DLD1 (cell line): ENCODE data around the gene LENG9.

Experiments
- in situ Hi-C: cut with HindIII; loops from 2 replicates; pipeline ENCODE4 v1.10.0; 2017; ENCODE audit warnings: low sequenced_read_pairs

LENG9 gene

GRCh38 chr19:54424660-54425381 is 38.8 kb downstream of the LENG9 start:
- in situ Hi-C loops = no loop called here

DNA sequence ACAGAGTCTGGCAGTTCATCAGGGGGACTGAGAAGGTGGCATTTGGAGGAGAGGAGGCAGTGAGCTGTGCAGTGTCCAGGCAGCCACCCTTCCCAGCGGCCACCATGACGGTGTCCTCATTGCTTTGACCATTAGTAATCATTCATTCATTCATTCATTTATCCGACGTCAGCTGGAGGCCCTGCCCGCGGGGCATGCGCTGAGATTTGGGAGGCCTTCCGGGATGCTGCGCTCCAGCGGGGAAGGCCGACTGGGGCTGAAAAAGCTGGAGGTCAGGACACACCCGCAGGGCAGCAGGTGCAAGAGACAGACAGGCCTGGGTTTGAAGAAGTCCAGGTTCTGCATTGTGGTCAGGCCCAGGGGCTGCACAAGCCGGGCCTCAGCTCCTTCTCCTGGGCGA is 39.4 kb downstream of the LENG9 start:
- in situ Hi-C loops = no loop called here

- in situ Hi-C loops = no loop called here
Measured at GRCh38 chr19:54422136-54422535, 41.4 kb downstream of the LENG9 start.

- in situ Hi-C loops = no loop called here
Measured at GRCh38 chr19:54421521-54421920, 42.1 kb downstream of the LENG9 start.

DNA sequence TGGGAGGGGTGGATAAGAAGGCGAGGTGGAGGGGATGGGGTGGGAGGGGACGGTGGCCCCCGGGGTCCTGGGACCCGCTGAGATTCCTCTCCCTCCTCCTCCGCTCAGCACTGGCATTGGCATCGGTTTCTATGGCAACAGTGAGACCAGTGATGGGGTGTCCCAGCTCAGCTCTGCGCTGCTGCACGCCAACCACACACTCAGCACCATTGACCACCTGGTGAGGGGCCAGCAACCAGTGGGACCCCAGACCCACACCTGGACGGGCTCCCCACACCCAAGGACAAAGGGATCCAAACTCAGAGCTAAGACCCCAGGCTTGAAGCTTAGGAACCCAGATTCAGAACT is 42.4 kb downstream of the LENG9 start:
- in situ Hi-C loops = no loop called here

- in situ Hi-C loops = no loop called here
Measured at GRCh38 chr19:54420383-54421168, 43.0 kb downstream of the LENG9 start.

DNA sequence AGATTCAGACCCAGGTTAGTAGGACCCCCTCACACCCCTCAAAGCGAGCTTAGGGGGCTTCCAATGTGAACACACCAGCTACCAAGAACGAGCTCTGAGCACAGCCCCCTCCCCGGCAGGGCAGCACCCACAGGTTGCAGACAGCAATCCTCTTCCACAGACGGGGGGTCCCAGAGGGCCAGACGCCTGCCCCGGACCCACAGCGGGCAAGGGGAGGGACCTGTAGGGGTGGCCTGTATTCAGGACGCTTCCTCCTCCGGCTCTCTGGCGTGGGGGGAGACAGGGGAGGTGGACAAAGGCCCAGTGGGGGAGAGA is 43.6 kb downstream of the LENG9 start:
- in situ Hi-C loops = no loop called here

DNA sequence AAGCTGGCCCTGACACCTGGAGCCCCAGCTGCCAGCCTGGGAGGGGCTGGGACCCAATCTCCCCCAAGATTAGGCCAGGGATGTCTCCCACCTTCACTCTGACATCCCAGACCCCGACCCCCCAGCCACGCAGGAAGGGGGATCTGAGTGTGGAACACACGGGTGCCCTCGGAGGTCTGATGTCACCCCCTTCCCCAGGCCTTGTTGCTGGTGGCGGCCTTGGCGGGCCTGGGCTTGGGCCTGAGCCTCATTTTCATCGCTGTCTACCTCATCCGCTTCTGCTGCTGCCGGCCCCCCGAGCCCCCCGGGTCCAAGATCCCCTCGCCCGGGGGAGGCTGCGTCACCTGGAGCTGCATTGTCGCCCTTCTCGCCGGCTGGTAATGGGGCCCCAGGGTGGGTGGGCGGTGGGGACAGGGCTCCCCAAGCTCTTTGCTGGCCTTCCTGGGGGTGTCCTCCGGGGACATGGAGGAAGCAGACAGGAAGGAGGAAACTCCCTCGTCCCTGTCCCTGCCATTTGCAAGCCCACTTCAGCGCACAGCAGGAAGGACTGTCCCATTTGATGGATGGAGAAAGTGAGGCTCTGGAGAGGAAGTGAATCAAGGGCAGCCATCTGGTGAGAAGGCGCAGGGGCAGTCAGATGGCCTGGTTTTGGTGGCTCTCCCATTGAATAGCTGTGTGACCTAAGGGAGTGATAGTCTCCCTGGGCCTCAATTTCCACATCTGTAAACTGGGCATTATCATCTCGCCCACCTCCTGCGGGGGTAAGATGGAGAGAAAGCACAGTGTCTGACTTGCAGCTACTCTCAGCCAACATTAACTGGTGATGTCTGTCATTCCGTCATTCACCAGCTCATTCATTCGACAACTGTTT is 44.4 kb downstream of the LENG9 start:
- in situ Hi-C loops = no loop called here

DNA sequence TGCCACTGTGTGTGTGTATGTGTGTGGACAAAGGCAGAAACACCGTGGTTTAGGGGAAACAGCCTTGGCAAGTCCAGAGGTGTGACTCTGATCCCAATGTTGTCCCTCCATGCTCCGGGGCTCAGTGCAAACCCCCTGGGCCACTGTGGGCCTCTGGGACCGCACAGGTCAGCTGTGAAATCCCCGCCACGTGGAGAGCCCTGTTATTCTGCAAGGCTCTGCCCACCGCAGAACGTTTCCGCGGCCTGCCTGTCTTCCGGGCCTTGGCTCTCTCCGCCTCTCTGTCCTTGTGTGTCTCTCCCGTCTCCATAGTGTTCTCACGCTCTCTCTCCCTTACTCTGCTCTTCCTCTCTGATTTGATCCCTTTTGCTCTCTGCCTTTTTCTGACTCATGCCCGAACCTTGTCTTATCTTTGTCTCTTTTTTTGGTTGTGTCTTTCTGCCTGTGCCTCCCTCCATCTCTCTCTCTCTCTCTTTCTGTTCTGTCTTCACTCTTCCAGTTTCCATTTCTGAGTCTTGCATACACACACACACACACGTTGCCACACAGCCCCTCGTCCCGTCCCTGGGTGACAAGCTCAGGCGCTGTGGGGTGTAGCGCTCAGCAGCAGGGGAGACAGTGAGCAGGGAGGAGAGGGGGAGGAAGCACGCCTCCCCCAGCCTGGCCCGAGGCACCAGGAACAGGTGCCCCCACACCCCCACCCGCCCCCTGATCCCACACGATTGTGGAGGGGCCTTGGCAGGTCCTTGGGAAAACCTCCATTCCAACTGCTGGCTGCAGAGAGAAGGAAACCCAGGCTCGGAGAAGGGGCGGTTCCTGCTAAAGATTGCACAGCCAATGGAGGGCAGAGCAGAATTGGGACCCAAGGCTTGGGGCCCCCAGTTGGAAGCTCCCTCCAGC is 45.3 kb downstream of the LENG9 start:
- in situ Hi-C loops = no loop called here

- in situ Hi-C loops = no loop called here
Measured at GRCh38 chr19:54416695-54417491, 46.7 kb downstream of the LENG9 start.

DNA sequence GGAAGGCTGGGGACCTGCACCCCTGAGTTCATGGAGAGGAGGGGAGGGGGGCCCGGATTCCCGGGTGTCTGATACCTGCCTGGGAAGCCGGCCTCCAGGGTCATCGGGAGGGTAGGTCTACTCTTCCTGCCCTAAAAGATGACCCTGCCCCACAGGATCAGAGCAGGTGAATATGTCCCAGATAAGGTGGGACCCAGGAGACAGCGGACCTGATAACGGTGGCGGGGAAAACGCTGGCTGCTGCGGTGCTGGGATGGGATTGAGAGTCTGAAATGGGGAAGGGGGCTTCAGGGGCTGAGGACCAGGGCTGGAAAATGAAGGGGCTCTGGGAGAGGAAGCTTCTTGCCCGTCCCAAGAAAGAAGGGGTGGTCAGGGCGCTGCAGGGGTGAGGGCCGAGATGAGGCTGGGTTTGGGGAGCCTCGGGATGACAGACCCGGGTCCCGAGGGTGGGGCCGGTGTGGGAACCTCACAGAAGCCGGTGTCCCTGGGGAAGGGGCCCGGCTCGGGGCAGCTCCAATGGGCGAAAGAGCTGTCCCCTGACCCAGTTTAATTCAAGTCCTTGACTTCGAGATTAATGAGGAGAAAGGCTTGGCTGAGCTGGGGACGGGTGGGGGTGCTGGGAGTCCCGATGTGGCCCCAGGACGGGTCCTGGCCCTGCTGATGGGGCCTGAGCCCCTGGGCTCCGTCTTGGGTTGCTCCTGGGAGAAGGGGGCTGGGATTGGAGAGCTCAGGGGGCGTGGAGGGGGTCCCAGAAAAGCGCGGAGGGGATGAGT is 47.5 kb downstream of the LENG9 start:
- in situ Hi-C loops = no loop called here

GRCh38 chr19:54415208-54415900 is 48.2 kb downstream of the LENG9 start, which contains the start of gene TTYH1:
Gene TTYH1 (plus strand): TSS chr19:54415464. CDS start chr19:54415553, 89 bp downstream.
- in situ Hi-C loops = no loop called here

- in situ Hi-C loops = no loop called here
Measured at GRCh38 chr19:54414156-54414555, 49.4 kb downstream of the LENG9 start.

GRCh38 chr19:54412877-54413276 is 50.7 kb downstream of the LENG9 start:
- in situ Hi-C loops = no loop called here
